ENCODE measurements around the gene MTF1. TPM values are rescaled to one million over a fixed set of nuclear protein-coding genes. Genes with fewer than 3 reads are reported as not detected.

The MTF1 gene
- total and polyA plus RNA-seq, 2 donors (not counting 1 experiment from before 2014, with no cell fraction given), result 4.5 to 8.4 TPM

DNA sequence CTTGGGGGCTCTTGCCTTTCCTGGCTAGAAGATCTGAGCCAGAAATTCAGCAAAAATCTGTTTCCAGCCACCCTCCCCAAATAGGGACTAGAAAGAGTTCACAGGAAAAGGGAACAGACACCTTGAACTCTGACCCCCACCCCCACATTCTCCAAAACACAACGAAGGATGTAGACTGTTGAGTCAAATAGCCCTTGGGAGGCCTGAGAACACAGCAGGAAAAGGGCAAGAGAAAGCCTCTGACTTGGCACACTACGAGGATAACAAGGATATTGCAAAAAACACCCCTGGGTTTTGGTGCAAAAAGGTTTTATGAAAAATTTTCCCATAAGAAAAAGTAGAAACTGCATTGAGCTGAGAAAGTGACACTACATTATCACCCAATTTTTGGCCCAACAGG lies 49.5 kb downstream of the MTF1 start:
- TF ChIP-seq, protein P1, sequence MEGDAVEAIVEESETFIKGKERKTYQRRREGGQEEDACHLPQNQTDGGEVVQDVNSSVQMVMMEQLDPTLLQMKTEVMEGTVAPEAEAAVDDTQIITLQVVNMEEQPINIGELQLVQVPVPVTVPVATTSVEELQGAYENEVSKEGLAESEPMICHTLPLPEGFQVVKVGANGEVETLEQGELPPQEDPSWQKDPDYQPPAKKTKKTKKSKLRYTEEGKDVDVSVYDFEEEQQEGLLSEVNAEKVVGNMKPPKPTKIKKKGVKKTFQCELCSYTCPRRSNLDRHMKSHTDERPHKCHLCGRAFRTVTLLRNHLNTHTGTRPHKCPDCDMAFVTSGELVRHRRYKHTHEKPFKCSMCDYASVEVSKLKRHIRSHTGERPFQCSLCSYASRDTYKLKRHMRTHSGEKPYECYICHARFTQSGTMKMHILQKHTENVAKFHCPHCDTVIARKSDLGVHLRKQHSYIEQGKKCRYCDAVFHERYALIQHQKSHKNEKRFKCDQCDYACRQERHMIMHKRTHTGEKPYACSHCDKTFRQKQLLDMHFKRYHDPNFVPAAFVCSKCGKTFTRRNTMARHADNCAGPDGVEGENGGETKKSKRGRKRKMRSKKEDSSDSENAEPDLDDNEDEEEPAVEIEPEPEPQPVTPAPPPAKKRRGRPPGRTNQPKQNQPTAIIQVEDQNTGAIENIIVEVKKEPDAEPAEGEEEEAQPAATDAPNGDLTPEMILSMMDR (conservative IDR thresholded peaks at IDR 0.05 in 1 of 2, IDR thresholded peaks at IDR 0.05 in 1 of 2; ENCODE audit: low read depth in 1 of 2, low read length in 2 of 2), result no peak
- TF ChIP-seq EZH2 (IDR thresholded peaks at IDR 0.05; ENCODE audit: low read length, missing control alignments), result no peak
- DNase-seq (ENCODE audit: low read depth in 2 of 2), result no peak
- H3K9me3 ChIP-seq (ENCODE audit: control insufficient read depth, insufficient read depth, low read depth, low read length), result no peaks in the 10 kb centered on the region
- no peaks in the 10 kb centered on the region for H4K20me1 ChIP-seq (ENCODE audit: control insufficient read depth, extremely low read depth, insufficient read depth, low read length)
- no peaks in the 10 kb centered on the region for H3K27me3 ChIP-seq (ENCODE audit: control insufficient read depth, insufficient read depth, low read length)
- H3K36me3 ChIP-seq (ENCODE audit: control insufficient read depth, insufficient read depth, low read length), result peaks cover 11% of the 10 kb centered on the region
- peaks cover 26% of the 10 kb centered on the region for H3K79me2 ChIP-seq (ENCODE audit: control insufficient read depth, insufficient read depth, low read length)
- H3K4me2 ChIP-seq (ENCODE audit: extremely low read depth, insufficient read depth, low read length), result no peak overlapping the region
- no peak overlapping the region for H3K27ac ChIP-seq (ENCODE audit: insufficient read depth, low read length)
- peaks cover 14% of the 10 kb centered on the region for H3K4me1 ChIP-seq (ENCODE audit: control insufficient read depth, extremely low read depth, insufficient read depth, low read length)
- no peak overlapping the region for H3K9ac ChIP-seq (ENCODE audit: insufficient read depth, low read length)
- H3K4me3 ChIP-seq (replicated peaks in 1 of 4; ENCODE audit: control extremely low read depth in 1 of 4, insufficient read depth in 1 of 4, low read depth in 3 of 4, low read length in 4 of 4), result no peak overlapping the region
- no peak overlapping the region for H2AFZ ChIP-seq (ENCODE audit: low read length)

DNA sequence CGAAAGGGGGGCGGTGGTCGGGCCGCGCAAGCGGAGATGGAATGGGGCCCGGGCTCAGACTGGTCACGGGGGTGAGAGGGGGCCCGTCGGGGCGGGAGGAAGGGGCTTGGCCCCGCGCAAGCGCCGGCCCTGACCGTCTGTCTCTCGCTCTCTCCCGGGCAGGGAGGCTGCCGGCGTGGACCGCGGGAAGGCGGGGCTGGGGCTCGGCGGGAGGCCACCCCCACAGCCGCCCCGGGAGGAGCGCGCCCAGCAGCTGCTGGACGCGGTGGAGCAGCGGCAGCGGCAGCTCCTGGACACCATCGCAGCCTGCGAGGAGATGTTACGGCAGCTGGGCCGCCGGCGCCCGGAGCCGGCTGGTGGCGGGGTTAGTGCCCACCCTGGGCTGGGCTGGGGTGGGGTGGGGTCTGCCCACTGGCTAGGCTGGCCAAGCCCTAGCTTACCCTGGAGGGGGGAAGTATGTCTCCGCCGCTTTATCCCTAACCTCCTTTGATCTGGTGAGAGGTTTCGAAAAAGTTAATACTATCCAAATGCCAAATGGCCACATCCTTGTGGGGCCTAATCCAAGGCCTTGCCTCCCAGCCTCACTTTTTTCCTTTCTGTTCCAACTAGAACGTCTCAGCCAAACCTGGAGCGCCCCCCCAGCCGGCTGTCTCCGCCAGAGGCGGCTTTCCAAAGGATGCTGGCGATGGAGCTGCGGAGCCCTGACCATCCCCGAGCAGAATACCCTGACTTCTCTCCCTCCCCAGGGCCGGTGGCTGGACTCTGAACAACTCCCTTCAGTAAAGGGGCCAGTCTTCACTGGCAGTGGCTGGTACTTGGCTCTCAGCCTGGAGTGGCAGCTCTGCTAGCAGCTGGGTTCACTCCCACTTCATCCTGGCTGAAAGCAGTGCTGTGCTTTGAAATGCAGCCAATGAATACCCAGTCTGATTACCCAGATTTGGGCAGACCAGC lies 50.7 kb downstream of the MTF1 start:
- H3K79me2 ChIP-seq (ENCODE audit: control insufficient read depth, insufficient read depth, low read length), result peaks cover 22% of the 10 kb centered on the region
- peak overlapping the region; percentile 81 for H3K27ac ChIP-seq (ENCODE audit: insufficient read depth, low read length)
- H3K4me3 ChIP-seq (replicated peaks in 1 of 4; ENCODE audit: control extremely low read depth in 1 of 4, insufficient read depth in 1 of 4, low read depth in 3 of 4, low read length in 4 of 4), result peak overlapping the region; percentile 81 to 95 (median 84)
- peak overlapping the region; percentile 24 for H2AFZ ChIP-seq (ENCODE audit: low read length)
- no peaks in the 10 kb centered on the region for H4K20me1 ChIP-seq (ENCODE audit: control insufficient read depth, extremely low read depth, insufficient read depth, low read length)
- H3K4me1 ChIP-seq (ENCODE audit: control insufficient read depth, extremely low read depth, insufficient read depth, low read length), result peaks cover 14% of the 10 kb centered on the region
- DNase-seq (ENCODE audit: low read depth in 2 of 2), result peak; percentile 77 to 79
- no peaks in the 10 kb centered on the region for H3K27me3 ChIP-seq (ENCODE audit: control insufficient read depth, insufficient read depth, low read length)
- peaks cover 15% of the 10 kb centered on the region for H3K36me3 ChIP-seq (ENCODE audit: control insufficient read depth, insufficient read depth, low read length)
- no peak for TF ChIP-seq EZH2 (IDR thresholded peaks at IDR 0.05; ENCODE audit: low read length, missing control alignments)
- TF ChIP-seq, protein P1 (conservative IDR thresholded peaks at IDR 0.05 in 1 of 2, IDR thresholded peaks at IDR 0.05 in 1 of 2; ENCODE audit: low read depth in 1 of 2, low read length in 2 of 2), result peak in 1 of 2 donors; percentile 2
- peak overlapping the region; percentile 97 for H3K4me2 ChIP-seq (ENCODE audit: extremely low read depth, insufficient read depth, low read length)
- peak overlapping the region; percentile 76 for H3K9ac ChIP-seq (ENCODE audit: insufficient read depth, low read length)
- no peaks in the 10 kb centered on the region for H3K9me3 ChIP-seq (ENCODE audit: control insufficient read depth, insufficient read depth, low read depth, low read length)

DNA sequence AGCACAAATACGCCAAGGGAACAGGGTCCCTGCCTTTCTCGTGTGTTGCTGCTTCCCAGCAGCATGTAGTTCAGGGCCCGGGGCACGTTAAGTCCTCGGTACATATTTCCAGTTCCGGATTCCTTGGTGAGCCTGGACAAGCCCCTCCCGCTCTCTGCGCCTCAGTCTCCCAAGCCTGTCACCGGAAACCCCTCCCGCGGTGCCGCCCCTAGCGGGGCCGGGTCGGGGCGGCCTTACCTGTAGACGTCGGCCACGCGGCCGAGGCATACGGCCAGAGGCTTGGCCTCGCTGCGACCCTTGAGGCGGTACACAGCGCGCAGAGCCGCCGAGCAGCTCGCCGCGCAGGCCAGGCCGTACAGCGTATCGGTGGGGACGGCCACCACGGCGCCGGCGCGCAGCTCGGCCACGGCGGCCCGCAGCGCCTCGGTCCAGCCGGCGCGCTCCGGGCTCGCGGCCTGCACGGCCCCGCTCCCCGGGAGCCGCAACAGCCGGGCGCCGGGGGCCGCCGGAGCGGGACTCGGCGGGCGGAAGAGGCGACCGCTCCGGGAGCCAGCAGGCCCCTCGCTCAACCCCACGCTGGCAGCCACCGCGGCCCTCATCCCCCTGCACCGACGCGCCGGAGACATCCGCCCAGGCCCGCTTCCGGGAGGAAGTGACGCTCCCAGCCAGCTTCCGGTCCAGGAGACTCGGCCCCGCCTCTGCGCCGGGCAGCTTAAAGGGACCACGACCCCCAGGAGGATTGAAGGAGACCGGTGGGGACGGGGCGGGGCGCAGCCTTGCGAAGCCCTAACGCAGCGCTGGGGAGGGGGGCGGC lies 51.6 kb downstream of the MTF1 start, which contains the start of the genes C1orf122 and YRDC:
C1orf122 (plus strand) TSS at position 236 of the 814 bp plus-strand sequence. CDS start 615 bp downstream, outside the sequence.
YRDC (minus strand) TSS at position 654 of the 814 bp plus-strand sequence; CDS start at position 626, 28 bp downstream.
- H3K4me2 ChIP-seq (ENCODE audit: extremely low read depth, insufficient read depth, low read length), result peak within 1 kb of the TSS; percentile 97
- TF ChIP-seq, protein P1 (conservative IDR thresholded peaks at IDR 0.05 in 1 of 2, IDR thresholded peaks at IDR 0.05 in 1 of 2; ENCODE audit: low read depth in 1 of 2, low read length in 2 of 2), result no peak
- no peak for TF ChIP-seq EZH2 (IDR thresholded peaks at IDR 0.05; ENCODE audit: low read length, missing control alignments)
- H2AFZ ChIP-seq (ENCODE audit: low read length), result peak within 1 kb of the TSS; percentile 24
- H3K27ac ChIP-seq (ENCODE audit: insufficient read depth, low read length), result peak within 1 kb of the TSS; percentile 81
- H3K4me1 ChIP-seq (ENCODE audit: control insufficient read depth, extremely low read depth, insufficient read depth, low read length), result peaks cover 14% of the 10 kb centered on the region
- peaks cover 22% of the 10 kb centered on the region for H3K79me2 ChIP-seq (ENCODE audit: control insufficient read depth, insufficient read depth, low read length)
- H4K20me1 ChIP-seq (ENCODE audit: control insufficient read depth, extremely low read depth, insufficient read depth, low read length), result no peaks in the 10 kb centered on the region
- peaks cover 17% of the 10 kb centered on the region for H3K36me3 ChIP-seq (ENCODE audit: control insufficient read depth, insufficient read depth, low read length)
- H3K9ac ChIP-seq (ENCODE audit: insufficient read depth, low read length), result peak within 1 kb of the TSS; percentile 76
- H3K27me3 ChIP-seq (ENCODE audit: control insufficient read depth, insufficient read depth, low read length), result no peaks in the 10 kb centered on the region
- peak within 1 kb of the TSS; percentile 81 to 95 (median 88) for H3K4me3 ChIP-seq (replicated peaks in 1 of 4; ENCODE audit: control extremely low read depth in 1 of 4, insufficient read depth in 1 of 4, low read depth in 3 of 4, low read length in 4 of 4)
- DNase-seq (ENCODE audit: low read depth in 2 of 2), result peak; percentile 92 to 94
- H3K9me3 ChIP-seq (ENCODE audit: control insufficient read depth, insufficient read depth, low read depth, low read length), result no peaks in the 10 kb centered on the region

Data from fibroblast of lung (primary cell).